HL-60 (cell line): ENCODE measurements around the gene GTF2H2C.
"Not testable (repeated sequence)": the region's sequence is repeated elsewhere in the genome, so short reads cannot be mapped to it uniquely, and the experiment has no call there.

Experiments
- DNase-seq, 2 experiments: peaks; one replicate each; pipeline ENCODE4 v3.0.0-alpha.2; 2010 to 2020; ENCODE audit warnings: low read depth in 1 of 2, low spot score in 1 of 2
- H3K27ac ChIP-seq: fragments of 250-450 bp; sonication (Bioruptor Pico); replicated peaks from 2 replicates; pipeline ENCODE4 v1.5.1; 2020; ENCODE audit warnings: mild to moderate bottlenecking, moderate library complexity
- H3K27me3 ChIP-seq: fragments of 250-450 bp; sonication (Bioruptor Pico); 2 replicates; pipeline ENCODE4 v1.5.1; 2021; ENCODE audit warnings: mild to moderate bottlenecking, moderate library complexity; ENCODE audit not compliant: insufficient read depth, poor library complexity, severe bottlenecking
- H3K4me3 ChIP-seq: replicated peaks from 2 replicates; pipeline ENCODE4 v1.5.1; 2011; ENCODE audit warnings: mild to moderate bottlenecking, control low read depth, low read length; ENCODE audit not compliant: insufficient read depth
- SPI1 ChIP-seq: IDR thresholded peaks from 2 replicates; pipeline ENCODE4 v1.6.1; 2012; ENCODE audit warnings: low read depth, mild to moderate bottlenecking, borderline replicate concordance

GTF2H2C gene

DNA sequence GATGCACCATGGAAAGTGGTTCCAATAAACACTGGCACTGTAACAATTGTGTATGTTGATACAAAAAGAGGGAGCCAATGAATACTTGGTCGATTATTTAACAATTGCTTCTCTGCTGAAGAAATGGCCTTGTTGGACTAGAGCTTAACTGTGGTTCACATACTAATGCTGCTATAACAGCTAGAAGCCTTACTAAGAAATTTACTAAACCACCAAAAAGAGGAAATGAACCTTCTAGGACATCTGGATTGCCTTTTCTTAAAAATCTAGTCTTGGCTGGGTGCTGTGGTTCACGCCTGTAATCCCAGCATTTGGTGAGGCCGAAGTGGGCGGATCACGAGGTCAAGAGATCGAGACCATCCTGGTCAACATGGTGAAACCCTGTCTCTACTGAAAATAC lies 42.0 kb downstream of the GTF2H2C start:
- peak; percentile 67 for TF ChIP-seq SPI1

GRCh38 chr5:69606839-69607238 lies 46.8 kb downstream of the GTF2H2C start:
- H3K27ac ChIP-seq, H3K4me3 ChIP-seq, H3K27me3 ChIP-seq: not testable (repeated sequence)
- peak in 1 of 2 experiments; percentile 1 for DNase-seq

More for the DNA sequence above, 42.0 kb downstream of the GTF2H2C start:
- DNase-seq, result peak in 1 of 2 experiments; percentile 1
- H3K27me3 ChIP-seq, H3K27ac ChIP-seq, H3K4me3 ChIP-seq: not testable (repeated sequence)

DNA sequence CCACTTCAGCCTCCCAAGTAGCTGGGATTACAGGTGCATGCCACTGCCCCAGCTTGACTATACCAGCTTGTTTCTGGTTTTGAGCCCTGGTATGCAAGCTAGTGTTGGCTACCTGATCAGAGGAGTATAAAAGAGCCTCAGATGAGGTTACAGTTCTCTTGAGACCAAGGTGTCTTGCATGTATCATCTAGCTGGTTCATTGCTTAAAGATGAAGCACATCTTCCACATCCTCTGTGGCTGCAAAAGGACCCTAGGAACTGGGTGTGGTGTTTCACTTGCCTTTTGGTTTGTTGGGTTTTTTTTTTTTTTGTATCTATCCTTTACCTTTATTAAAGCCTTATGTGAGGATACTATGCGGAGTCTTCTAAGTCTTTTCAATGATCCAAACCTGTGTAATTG lies 47.8 kb downstream of the GTF2H2C start:
- H3K27ac ChIP-seq, H3K4me3 ChIP-seq, H3K27me3 ChIP-seq, DNase-seq: not testable (repeated sequence)

DNA sequence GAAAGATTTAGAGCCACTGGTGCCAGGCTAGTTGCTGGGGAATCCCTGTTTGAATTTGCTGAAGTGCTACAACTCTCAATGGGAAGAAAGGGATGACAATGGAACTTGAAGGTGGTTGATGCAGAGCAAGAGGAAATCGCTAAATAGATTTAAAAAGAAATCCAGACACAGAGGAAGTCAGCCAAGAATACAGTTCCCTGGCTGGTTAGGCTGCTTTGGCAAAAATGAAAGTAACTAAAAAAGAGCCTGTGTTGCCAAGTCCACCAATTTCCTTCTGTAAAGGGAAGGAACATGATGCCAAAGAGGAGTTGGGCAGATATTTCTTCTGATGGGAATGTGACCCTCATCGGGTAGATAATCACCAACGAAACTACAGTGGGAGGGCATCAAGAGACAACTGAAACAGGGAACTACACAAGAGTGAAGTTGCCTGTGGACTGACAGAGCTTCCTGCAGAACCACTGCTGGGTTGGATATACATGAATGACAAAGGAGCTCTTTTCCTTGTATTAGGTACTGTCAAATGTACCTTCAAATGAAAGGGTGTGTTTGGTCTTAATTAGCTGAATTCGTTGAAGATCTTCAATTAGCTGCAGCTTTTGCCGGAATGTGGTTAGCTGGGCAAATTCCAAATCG lies 49.0 kb downstream of the GTF2H2C start:
- not testable (repeated sequence) for H3K27me3 ChIP-seq, H3K4me3 ChIP-seq, H3K27ac ChIP-seq, DNase-seq

- not testable (repeated sequence) for H3K27me3 ChIP-seq, DNase-seq, H3K4me3 ChIP-seq, H3K27ac ChIP-seq
Observed at GRCh38 chr5:69614843-69615242, 54.9 kb downstream of the GTF2H2C start.

DNA sequence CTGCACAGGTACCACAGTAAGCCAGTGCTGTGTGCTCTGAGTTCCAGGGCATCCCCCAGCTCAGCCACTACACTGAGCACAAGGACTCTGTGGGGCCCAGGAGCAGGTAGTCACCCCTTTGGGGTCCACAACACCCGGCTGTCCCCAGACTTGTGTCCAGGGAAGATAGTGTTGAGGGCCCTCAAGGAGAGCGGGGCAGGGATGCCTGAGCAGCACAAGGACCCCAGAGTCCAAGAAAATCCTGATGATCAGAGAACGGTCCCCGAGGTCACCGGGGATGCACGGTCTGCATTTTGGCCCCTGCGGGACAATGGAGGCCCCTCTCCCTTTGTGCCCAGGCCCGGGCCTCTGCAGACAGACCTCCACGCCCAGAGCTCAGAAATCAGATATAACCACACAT lies 71.9 kb downstream of the GTF2H2C start:
- not testable (repeated sequence) for H3K4me3 ChIP-seq, DNase-seq, H3K27ac ChIP-seq, H3K27me3 ChIP-seq
